OCI-LY3 (cell line): ENCODE data around the gene TRIM63.

Experiments used
- H2AFZ ChIP-seq: fragments of 200-600, 300-600 bp; shearing (Covaris generic); 2 replicates; pipeline ENCODE4 v1.6.0; 2014; ENCODE audit warnings: antibody characterized with exemption, low read depth, low read length
- H3K27ac ChIP-seq: fragments of 200-600, 300-600 bp; sonication (generic); 2 replicates; pipeline ENCODE4 v1.5.1; 2014; ENCODE audit warnings: mild to moderate bottlenecking, low read length, moderate library complexity, mixed read lengths
- H3K27me3 ChIP-seq: fragments of 200-600, 300-600 bp; sonication (generic); 2 replicates; pipeline ENCODE4 v1.6.1; 2014; ENCODE audit warnings: low read depth, low read length, mixed read lengths
- H3K36me3 ChIP-seq: fragments of 200-600, 300-600 bp; sonication (generic); replicated peaks from 2 replicates; pipeline ENCODE3; 2014; ENCODE audit warnings: low read depth, low read length, mixed read lengths
- H3K4me1 ChIP-seq: fragments of 300-600, 200-600 bp; sonication (generic); 2 replicates; pipeline ENCODE4 v1.6.1; 2014; ENCODE audit warnings: low read length, mixed read lengths
- H3K4me2 ChIP-seq: fragments of 200-600, 300-600 bp; sonication (generic); 2 replicates; pipeline ENCODE4 v1.6.1; 2014; ENCODE audit warnings: low read length, mixed read lengths
- H3K4me3 ChIP-seq: fragments of 300-600, 200-600 bp; sonication (generic); 2 replicates; pipeline ENCODE4 v1.5.1; 2014; ENCODE audit warnings: antibody characterized with exemption, mild to moderate bottlenecking, low read length, moderate library complexity
- H3K79me2 ChIP-seq: fragments of 300-600, 200-600 bp; shearing (Covaris generic); 2 replicates; pipeline ENCODE4 v1.6.1; 2014; ENCODE audit warnings: mild to moderate bottlenecking, low read length, mixed read lengths
- H3K9ac ChIP-seq: fragments of 300-600, 200-600 bp; shearing (Covaris generic); 2 replicates; pipeline ENCODE4 v1.6.0; 2014; ENCODE audit warnings: mild to moderate bottlenecking, low read length, moderate library complexity
- H3K9me3 ChIP-seq: fragments of 200-600, 300-600 bp; shearing (Covaris generic); 2 replicates; pipeline ENCODE4 v1.6.1; 2014; ENCODE audit warnings: low read length, mixed read lengths; ENCODE audit not compliant: insufficient read depth
- H4K20me1 ChIP-seq: fragments of 200-600, 300-600 bp; sonication (generic); 2 replicates; pipeline ENCODE4 v1.6.1; 2016; ENCODE audit warnings: low read length, mixed read lengths; ENCODE audit not compliant: insufficient read depth
- CTCF ChIP-seq: fragments of 200-600, 300-600 bp; sonication (generic); IDR thresholded peaks from 2 replicates; pipeline ENCODE4 v1.5.1; 2014; ENCODE audit warnings: antibody characterized with exemption, low read length, low read depth
- EZH2phosphoT487 ChIP-seq: fragments of 200-600 bp; shearing (Covaris generic); IDR thresholded peaks from 2 replicates; pipeline ENCODE4 v1.6.1; 2018; ENCODE audit warnings: antibody characterized with exemption, mixed run types, low read depth

Gene TRIM63

GRCh38 chr1:26027716-26028489 lies 39.5 kb downstream of the TRIM63 start:
- Histone ChIP-seq H4K20me1 (no peaks in the 10 kb centered on the region), H3K4me2 (no peak overlapping the region), H3K9me3 (no peaks in the 10 kb centered on the region), H3K36me3 (no peaks in the 10 kb centered on the region), H2AFZ (no peak overlapping the region), H3K4me3 (no peak overlapping the region), H3K27ac (no peak overlapping the region), H3K27me3 (no peaks in the 10 kb centered on the region; the same call in 1 of the 2 replicates), H3K79me2 (no peaks in the 10 kb centered on the region), H3K9ac (no peak overlapping the region), H3K4me1 (no peaks in the 10 kb centered on the region)
- TF ChIP-seq CTCF = no peak
- no peak for TF ChIP-seq EZH2phosphoT487

- Histone ChIP-seq H3K9ac (no peak overlapping the region), H3K27me3 (no peaks in the 10 kb centered on the region; the same call in 1 of the 2 replicates), H3K4me1 (no peaks in the 10 kb centered on the region), H3K4me3 (no peak overlapping the region), H3K36me3 (no peaks in the 10 kb centered on the region), H2AFZ (no peak overlapping the region), H3K4me2 (no peak overlapping the region), H4K20me1 (no peaks in the 10 kb centered on the region), H3K9me3 (no peaks in the 10 kb centered on the region), H3K79me2 (no peaks in the 10 kb centered on the region), H3K27ac (no peak overlapping the region)
- TF ChIP-seq EZH2phosphoT487 (no peak), CTCF (no peak)
These were observed 41.9 kb downstream of the TRIM63 start for GRCh38 chr1:26025517-26025916.

GRCh38 chr1:26025060-26025459 lies 42.4 kb downstream of the TRIM63 start:
- no peak for TF ChIP-seq CTCF
- no peak for TF ChIP-seq EZH2phosphoT487
- H3K27ac ChIP-seq = no peak overlapping the region
- H3K4me2 ChIP-seq = no peak overlapping the region
- H3K27me3 ChIP-seq = no peaks in the 10 kb centered on the region; the same call in 1 of the 2 replicates
- H3K9ac ChIP-seq = no peak overlapping the region
- no peaks in the 10 kb centered on the region for H3K79me2 ChIP-seq
- no peak overlapping the region for H3K4me3 ChIP-seq
- no peaks in the 10 kb centered on the region for H3K4me1 ChIP-seq
- no peaks in the 10 kb centered on the region for H4K20me1 ChIP-seq
- H2AFZ ChIP-seq = no peak overlapping the region
- H3K9me3 ChIP-seq = no peaks in the 10 kb centered on the region
- H3K36me3 ChIP-seq = no peaks in the 10 kb centered on the region

- H3K27me3 ChIP-seq = no peaks in the 10 kb centered on the region; the same call in 1 of the 2 replicates
- H3K36me3 ChIP-seq = no peaks in the 10 kb centered on the region
- no peak overlapping the region for H2AFZ ChIP-seq
- no peak overlapping the region for H3K9ac ChIP-seq
- no peak overlapping the region for H3K4me3 ChIP-seq
- no peaks in the 10 kb centered on the region for H3K4me1 ChIP-seq
- H3K9me3 ChIP-seq = no peaks in the 10 kb centered on the region
- no peaks in the 10 kb centered on the region for H3K79me2 ChIP-seq
- H3K4me2 ChIP-seq = no peak overlapping the region
- no peak overlapping the region for H3K27ac ChIP-seq
- H4K20me1 ChIP-seq = no peaks in the 10 kb centered on the region
- TF ChIP-seq EZH2phosphoT487 = no peak
- no peak for TF ChIP-seq CTCF
These were observed 43.6 kb downstream of the TRIM63 start for GRCh38 chr1:26023826-26024225.
